Esophagus muscularis mucosa (tissue), 4 donors: Measurements from ENCODE around the gene EEF1AKMT3.

Experiments
- EP300 ChIP-seq: sonication (generic); formaldehyde crosslinking; IDR thresholded peaks from one replicate; pipeline ENCODE4 v1.6.1; 2017; ENCODE audit warnings: antibody characterized with exemption
- POLR2A ChIP-seq: fragments of 450-650 bp; IDR thresholded peaks from one replicate; pipeline ENCODE4 v1.6.1; 2017; ENCODE audit warnings: antibody characterized with exemption, moderate library complexity, mild to moderate bottlenecking, low read depth
- TF ChIP-seq, protein P1 (sequence below), 3 experiments: fragments of 200-600 bp in 2 of 3; fragments of 450-650 bp in 1 of 3; sonication (generic) in 2 of 3; IDR thresholded peaks; one replicate each; pipeline ENCODE4 v1.5.1; 2017 to 2019; ENCODE audit warnings: antibody characterized with exemption in 3 of 3, mild to moderate bottlenecking in 2 of 3, moderate library complexity in 1 of 3

DNA sequence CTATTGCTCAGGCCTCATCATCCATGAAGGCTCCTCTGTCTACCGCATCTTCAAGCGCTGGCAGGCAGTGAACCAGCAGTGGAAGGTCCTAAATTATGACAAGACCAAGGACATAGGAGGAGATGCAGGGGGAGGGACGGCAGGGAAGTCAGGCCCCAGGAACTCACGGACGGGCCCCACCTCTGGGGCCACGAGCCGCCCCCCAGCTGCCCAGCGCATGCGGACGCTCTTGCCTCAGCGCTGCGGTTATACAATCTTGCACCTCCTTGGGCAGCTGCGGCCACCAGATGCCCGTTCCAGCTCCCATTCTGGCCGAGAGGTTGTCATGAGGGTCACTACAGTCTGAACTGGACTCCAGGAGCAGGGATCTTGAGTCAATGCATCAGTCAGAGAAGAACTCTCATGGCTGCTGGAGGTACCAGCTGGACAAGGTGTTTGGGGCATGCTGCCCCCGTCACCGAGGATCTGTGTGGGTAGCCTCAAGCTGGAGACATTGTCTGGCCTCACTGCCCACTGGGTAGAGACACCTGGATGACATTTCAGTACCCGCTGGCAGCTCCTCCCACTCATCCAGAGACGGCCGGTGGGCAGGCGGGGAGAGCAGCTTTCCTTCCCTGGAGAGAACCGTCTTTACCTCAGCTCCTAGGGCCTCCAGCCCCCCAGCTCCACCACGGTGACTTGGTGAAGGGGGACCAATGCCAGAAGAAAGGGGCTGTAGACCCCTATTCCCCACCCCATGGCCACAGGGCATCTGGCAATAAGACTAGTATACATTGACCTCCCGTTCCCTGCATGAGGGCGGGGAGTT lies 13.7 kb upstream of the EEF1AKMT3 start:
- TF ChIP-seq EP300 (no peak), POLR2A (no peak)
- TF ChIP-seq, protein P1, sequence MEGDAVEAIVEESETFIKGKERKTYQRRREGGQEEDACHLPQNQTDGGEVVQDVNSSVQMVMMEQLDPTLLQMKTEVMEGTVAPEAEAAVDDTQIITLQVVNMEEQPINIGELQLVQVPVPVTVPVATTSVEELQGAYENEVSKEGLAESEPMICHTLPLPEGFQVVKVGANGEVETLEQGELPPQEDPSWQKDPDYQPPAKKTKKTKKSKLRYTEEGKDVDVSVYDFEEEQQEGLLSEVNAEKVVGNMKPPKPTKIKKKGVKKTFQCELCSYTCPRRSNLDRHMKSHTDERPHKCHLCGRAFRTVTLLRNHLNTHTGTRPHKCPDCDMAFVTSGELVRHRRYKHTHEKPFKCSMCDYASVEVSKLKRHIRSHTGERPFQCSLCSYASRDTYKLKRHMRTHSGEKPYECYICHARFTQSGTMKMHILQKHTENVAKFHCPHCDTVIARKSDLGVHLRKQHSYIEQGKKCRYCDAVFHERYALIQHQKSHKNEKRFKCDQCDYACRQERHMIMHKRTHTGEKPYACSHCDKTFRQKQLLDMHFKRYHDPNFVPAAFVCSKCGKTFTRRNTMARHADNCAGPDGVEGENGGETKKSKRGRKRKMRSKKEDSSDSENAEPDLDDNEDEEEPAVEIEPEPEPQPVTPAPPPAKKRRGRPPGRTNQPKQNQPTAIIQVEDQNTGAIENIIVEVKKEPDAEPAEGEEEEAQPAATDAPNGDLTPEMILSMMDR (IDR thresholded peaks at IDR 0.05) = no peak
